Measurements from ENCODE around the gene AK3. TPM values are rescaled to one million over a fixed set of nuclear protein-coding genes. Genes with fewer than 3 reads are reported as not detected.

Gene AK3
- total and polyA plus RNA-seq, 10 of the 15 experiments (the other 5 are each of a cell fraction or from before 2014, with no cell fraction given), result 14.2 to 86.6 (median 43.9) TPM

DNA sequence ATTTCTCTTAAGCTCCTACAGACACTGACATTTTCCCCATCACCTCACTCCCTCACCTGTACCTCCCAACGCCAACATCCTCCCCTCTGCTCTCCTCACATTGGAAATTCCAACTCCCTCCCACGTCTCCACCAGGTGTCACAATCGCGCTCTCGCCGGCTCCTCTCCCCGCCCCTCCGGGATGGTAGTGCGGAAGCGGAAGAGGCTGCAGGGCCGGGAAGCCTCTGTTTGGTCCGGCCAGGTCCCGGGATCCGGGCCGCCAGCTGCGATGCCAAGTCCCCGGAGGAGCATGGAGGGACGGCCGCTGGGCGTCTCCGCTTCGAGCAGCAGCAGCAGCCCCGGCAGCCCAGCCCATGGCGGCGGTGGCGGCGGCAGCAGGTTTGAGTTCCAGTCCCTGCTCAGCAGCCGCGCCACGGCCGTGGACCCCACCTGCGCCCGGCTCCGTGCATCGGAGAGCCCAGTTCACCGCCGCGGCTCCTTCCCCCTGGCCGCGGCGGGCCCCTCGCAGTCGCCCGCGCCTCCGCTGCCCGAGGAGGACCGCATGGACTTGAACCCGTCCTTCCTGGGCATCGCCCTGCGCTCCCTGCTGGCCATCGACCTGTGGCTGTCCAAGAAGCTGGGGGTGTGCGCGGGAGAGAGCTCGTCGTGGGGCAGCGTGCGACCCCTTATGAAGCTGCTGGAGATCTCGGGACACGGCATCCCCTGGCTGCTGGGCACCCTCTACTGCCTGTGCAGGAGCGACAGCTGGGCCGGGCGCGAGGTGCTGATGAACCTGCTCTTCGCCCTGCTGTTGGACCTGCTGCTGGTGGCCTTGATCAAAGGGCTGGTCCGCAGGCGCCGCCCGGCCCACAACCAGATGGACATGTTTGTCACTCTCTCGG lies 78.7 kb downstream of the AK3 start, which contains the start of gene PLPP6 (continued):
- TF ChIP-seq, protein P1, sequence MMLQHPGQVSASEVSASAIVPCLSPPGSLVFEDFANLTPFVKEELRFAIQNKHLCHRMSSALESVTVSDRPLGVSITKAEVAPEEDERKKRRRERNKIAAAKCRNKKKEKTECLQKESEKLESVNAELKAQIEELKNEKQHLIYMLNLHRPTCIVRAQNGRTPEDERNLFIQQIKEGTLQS (IDR thresholded peaks at IDR 0.05; ENCODE audit: borderline replicate concordance, extremely low read depth, low read depth, low read length), result no peak

DNA sequence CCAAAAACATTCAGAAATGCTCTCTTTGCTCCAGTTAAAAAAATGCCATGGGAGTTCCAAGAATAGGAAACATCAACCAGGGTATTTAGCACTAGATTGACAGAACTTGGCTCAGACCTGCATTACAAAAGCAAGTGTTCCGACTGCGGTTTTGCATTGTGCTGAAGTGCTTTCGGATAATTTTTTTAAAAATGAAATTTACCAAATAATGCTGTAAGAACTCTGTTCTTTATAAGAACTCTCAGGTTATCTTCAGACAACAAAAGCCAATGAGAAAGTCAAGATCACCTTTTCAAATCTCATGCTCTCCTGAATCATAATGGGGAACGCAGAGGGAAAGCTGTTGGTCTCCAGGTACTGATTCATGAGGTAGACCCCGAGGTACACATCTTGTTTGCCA lies 79.4 kb downstream of the AK3 start:
- no peak for DNase-seq (ENCODE audit: low read depth, low spot score)
- H3K4me2 ChIP-seq (ENCODE audit: control insufficient read depth, insufficient read depth), result peak overlapping the region; percentile 100
- ChIA-PET CTCF (interaction anchor here (1.0 to 1.1 kb wide), 2 partner anchors 17 to 20 kb away, joined by 3 to 4 read pairs; no protein-coding TSS in a partner anchor), RAD21 (ENCODE audit: unreplicated experiment) (no interaction called here), POLR2A (interaction anchor here (0.6 kb wide), 1 partner anchor 750 kb away, joined by 3 read pairs; no protein-coding TSS in a partner anchor), SMC1A (ENCODE audit: uncharacterized antibody, unreplicated experiment) (interaction anchor here (0.6 to 2.1 kb wide), 5 partner anchors 19 to 79 kb away, joined by 3 to 5 read pairs (median 4); no protein-coding TSS in a partner anchor)
- peaks cover 5% of the 10 kb centered on the region for H3K79me2 ChIP-seq (ENCODE audit: control insufficient read depth, insufficient read depth, low read length)
- FAIRE-seq, result no peak
- H3K4me1 ChIP-seq (ENCODE audit: control insufficient read depth, insufficient read depth, low read length), result peaks cover 21% of the 10 kb centered on the region
- peak overlapping the region; percentile 68 for H3K27ac ChIP-seq (ENCODE audit: control insufficient read depth, insufficient read depth)
- no peaks in the 10 kb centered on the region for H3K36me3 ChIP-seq (ENCODE audit: control insufficient read depth in 2 of 2, insufficient read depth in 2 of 2, low read length in 1 of 2)
- ATAC-seq, result no peak
- WGBS (ENCODE audit: insufficient coverage, insufficient replicate concordance, low lambda C conversion rate, missing lambda C conversion rate), result 0% methylated on average over 5 of the region's 5 CpGs
- H2AFZ ChIP-seq (ENCODE audit: control insufficient read depth, low read depth, low read length), result peak overlapping the region; percentile 97
- no peaks in the 10 kb centered on the region; the same call in 1 of the 2 replicates for H4K20me1 ChIP-seq (ENCODE audit: control insufficient read depth, insufficient read depth)
- intact Hi-C loops (cut with micrococcal nuclease; ENCODE audit: unreplicated experiment), result loop anchor here (10.0 kb wide), 1 partner anchor 783 kb away; no protein-coding TSS in a partner anchor
- peak overlapping the region; percentile 73 for H3K9ac ChIP-seq (ENCODE audit: control insufficient read depth, insufficient read depth, low read length)
- H3K9me3 ChIP-seq (replicated peaks; ENCODE audit: control insufficient read depth, insufficient read depth, low read length), result no peaks in the 10 kb centered on the region
- H3K4me3 ChIP-seq, result peak overlapping the region; percentile 85
- no TSS peak for BruUV-seq (replicated peaks)
- TF ChIP-seq RUNX3 (IDR thresholded peaks at IDR 0.05; ENCODE audit: low read length) (peak; percentile 79), PAX5 (IDR thresholded peaks at IDR 0.05; ENCODE audit: borderline replicate concordance, low read depth, low read length) (no peak)
- H3K27me3 ChIP-seq (replicated peaks in 1 of 2; ENCODE audit: control insufficient read depth in 2 of 2, insufficient read depth in 2 of 2, low read length in 1 of 2), result no peaks in the 10 kb centered on the region
- in situ Hi-C loops (cut with MboI), result no loop called here
